NCI-H345 (cell line): ENCODE data around the gene EPHA4.

Source experiments
- DNase-seq: peaks from one replicate; lab custom pipeline; 2025; lab: John Stamatoyannopoulos, UW

The EPHA4 gene

GRCh38 chr2:221503965-221504364 lies 68.1 kb downstream of the EPHA4 start:
- no peak for DNase-seq

GRCh38 chr2:221502270-221503010 lies 69.7 kb downstream of the EPHA4 start:
- no peak for DNase-seq

- DNase-seq: no peak
Observed at GRCh38 chr2:221501883-221502269, 70.2 kb downstream of the EPHA4 start.

GRCh38 chr2:221501210-221501882 lies 70.8 kb downstream of the EPHA4 start:
- no peak for DNase-seq

- no peak for DNase-seq
Observed at GRCh38 chr2:221500501-221501209, 71.4 kb downstream of the EPHA4 start.

- DNase-seq: no peak
Observed at GRCh38 chr2:221495731-221496130, 76.4 kb downstream of the EPHA4 start.

- no peak for DNase-seq
Observed at GRCh38 chr2:221494556-221494955, 77.5 kb downstream of the EPHA4 start.

- DNase-seq: no peak
Observed at GRCh38 chr2:221493391-221493790, 78.7 kb downstream of the EPHA4 start.

- DNase-seq: no peak
Observed at GRCh38 chr2:221492636-221493035, 79.5 kb downstream of the EPHA4 start.

GRCh38 chr2:221490506-221491060 lies 81.5 kb downstream of the EPHA4 start:
- no peak for DNase-seq

- DNase-seq: no peak
Observed at GRCh38 chr2:221488136-221488807, 83.8 kb downstream of the EPHA4 start.

GRCh38 chr2:221486106-221486505 lies 86.0 kb downstream of the EPHA4 start:
- no peak for DNase-seq

GRCh38 chr2:221485503-221485870 lies 86.6 kb downstream of the EPHA4 start:
- DNase-seq: no peak

GRCh38 chr2:221484761-221485502 lies 87.2 kb downstream of the EPHA4 start:
- no peak for DNase-seq

- peak; percentile 13 for DNase-seq
Observed at GRCh38 chr2:221482666-221483455, 89.2 kb downstream of the EPHA4 start.

GRCh38 chr2:221480821-221481220 lies 91.3 kb downstream of the EPHA4 start:
- DNase-seq: no peak

- no peak for DNase-seq
Observed at GRCh38 chr2:221480163-221480562, 91.9 kb downstream of the EPHA4 start.

- no peak for DNase-seq
Observed at GRCh38 chr2:221478485-221478863, 93.6 kb downstream of the EPHA4 start.

GRCh38 chr2:221477714-221478484 lies 94.2 kb downstream of the EPHA4 start:
- no peak for DNase-seq

GRCh38 chr2:221476195-221476594 lies 95.9 kb downstream of the EPHA4 start:
- no peak for DNase-seq
